C4-2B (cell line): ENCODE data around the gene PAM16.

Experiments
- H3K27ac ChIP-seq: fragments of 450-650 bp; 2 replicates; pipeline ENCODE4 v1.5.1; 2017
- CTCF ChIP-seq: fragments of 450-650 bp; conservative IDR thresholded peaks from 2 replicates; pipeline ENCODE4 v1.5.1; 2017; ENCODE audit warnings: mild to moderate bottlenecking
- ZFX ChIP-seq: fragments of 450-650 bp; IDR thresholded peaks from 2 replicates; pipeline ENCODE4 v1.6.1; 2017

Gene PAM16

GRCh38 chr16:4381935-4382794, 31.0 kb upstream of the PAM16 start:
- no peak overlapping the region for H3K27ac ChIP-seq
- TF ChIP-seq ZFX, result no peak
- no peak for TF ChIP-seq CTCF

GRCh38 chr16:4381072-4381934, 30.2 kb upstream of the PAM16 start:
- H3K27ac ChIP-seq, result no peak overlapping the region
- TF ChIP-seq CTCF, result no peak
- no peak for TF ChIP-seq ZFX

- no peak for TF ChIP-seq ZFX
- no peak for TF ChIP-seq CTCF
- peak overlapping the region; percentile 16; the same call in 1 of the 2 replicates for H3K27ac ChIP-seq
These were observed 29.3 kb upstream of the PAM16 start for GRCh38 chr16:4380119-4381063.

GRCh38 chr16:4378999-4379690, 28.0 kb upstream of the PAM16 start:
- TF ChIP-seq CTCF, result no peak
- no peak for TF ChIP-seq ZFX
- no peak overlapping the region for H3K27ac ChIP-seq

- H3K27ac ChIP-seq, result peak overlapping the region; percentile 85; the same call in 1 of the 2 replicates
- TF ChIP-seq CTCF (no peak), ZFX (no peak)
These were observed 27.1 kb upstream of the PAM16 start for GRCh38 chr16:4378161-4378666.

GRCh38 chr16:4377573-4378154, 26.5 kb upstream of the PAM16 start:
- H3K27ac ChIP-seq, result peak overlapping the region; percentile 85

More at GRCh38 chr16:4377573-4378154, 26.5 kb upstream of the PAM16 start:
- TF ChIP-seq ZFX (no peak), CTCF (no peak; the same call in 1 of the 2 replicates)
